Mammary epithelial cell (primary cell): ENCODE data around the gene NEDD4.

Experiments used
- EZH2 ChIP-seq: IDR thresholded peaks from 2 replicates; pipeline ENCODE4 v1.6.1; 2012; ENCODE audit warnings: low read length, inconsistent platforms, borderline replicate concordance
- TF ChIP-seq, protein P1 (sequence below), 2 donors: IDR thresholded peaks in 1 of 2; conservative IDR thresholded peaks in 1 of 2; 2 replicates each; pipeline ENCODE4 v1.5.1; 2011 to 2012; ENCODE audit warnings: inconsistent platforms in 2 of 2, low read length in 2 of 2, mild to moderate bottlenecking in 2 of 2, control low read depth in 1 of 2, low read depth in 1 of 2; ENCODE audit not compliant: insufficient read depth in 1 of 2; ENCODE audit errors: extremely low read depth in 1 of 2

DNA sequence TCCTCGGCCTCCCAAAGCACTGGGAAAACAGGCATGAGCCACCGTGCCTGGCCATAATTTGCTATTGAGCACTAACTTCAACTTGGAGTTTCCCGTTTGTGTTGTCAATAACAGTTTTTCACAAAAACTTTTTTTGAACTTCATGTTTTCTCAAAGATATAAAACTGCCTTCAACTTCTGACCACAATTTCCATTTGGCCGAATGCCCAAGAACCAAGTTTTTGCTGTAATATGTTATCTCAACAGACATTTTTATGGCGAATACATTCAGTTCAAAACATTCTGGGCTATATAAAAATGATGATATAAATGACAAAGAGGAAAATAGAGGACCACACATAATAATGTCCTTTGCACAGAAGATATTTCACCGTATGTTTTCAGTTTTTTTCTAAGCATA lies 56.4 kb downstream of the NEDD4 start:
- TF ChIP-seq EZH2 = no peak
- TF ChIP-seq, protein P1, sequence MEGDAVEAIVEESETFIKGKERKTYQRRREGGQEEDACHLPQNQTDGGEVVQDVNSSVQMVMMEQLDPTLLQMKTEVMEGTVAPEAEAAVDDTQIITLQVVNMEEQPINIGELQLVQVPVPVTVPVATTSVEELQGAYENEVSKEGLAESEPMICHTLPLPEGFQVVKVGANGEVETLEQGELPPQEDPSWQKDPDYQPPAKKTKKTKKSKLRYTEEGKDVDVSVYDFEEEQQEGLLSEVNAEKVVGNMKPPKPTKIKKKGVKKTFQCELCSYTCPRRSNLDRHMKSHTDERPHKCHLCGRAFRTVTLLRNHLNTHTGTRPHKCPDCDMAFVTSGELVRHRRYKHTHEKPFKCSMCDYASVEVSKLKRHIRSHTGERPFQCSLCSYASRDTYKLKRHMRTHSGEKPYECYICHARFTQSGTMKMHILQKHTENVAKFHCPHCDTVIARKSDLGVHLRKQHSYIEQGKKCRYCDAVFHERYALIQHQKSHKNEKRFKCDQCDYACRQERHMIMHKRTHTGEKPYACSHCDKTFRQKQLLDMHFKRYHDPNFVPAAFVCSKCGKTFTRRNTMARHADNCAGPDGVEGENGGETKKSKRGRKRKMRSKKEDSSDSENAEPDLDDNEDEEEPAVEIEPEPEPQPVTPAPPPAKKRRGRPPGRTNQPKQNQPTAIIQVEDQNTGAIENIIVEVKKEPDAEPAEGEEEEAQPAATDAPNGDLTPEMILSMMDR (conservative IDR thresholded peaks at IDR 0.05 in 1 of 2, IDR thresholded peaks at IDR 0.05 in 1 of 2; ENCODE audit: extremely low read depth in 1 of 2, insufficient read depth in 1 of 2, low read depth in 1 of 2, low read length in 2 of 2) = no peak
